Measurements from ENCODE around the gene EXPH5.

Gene EXPH5

DNA sequence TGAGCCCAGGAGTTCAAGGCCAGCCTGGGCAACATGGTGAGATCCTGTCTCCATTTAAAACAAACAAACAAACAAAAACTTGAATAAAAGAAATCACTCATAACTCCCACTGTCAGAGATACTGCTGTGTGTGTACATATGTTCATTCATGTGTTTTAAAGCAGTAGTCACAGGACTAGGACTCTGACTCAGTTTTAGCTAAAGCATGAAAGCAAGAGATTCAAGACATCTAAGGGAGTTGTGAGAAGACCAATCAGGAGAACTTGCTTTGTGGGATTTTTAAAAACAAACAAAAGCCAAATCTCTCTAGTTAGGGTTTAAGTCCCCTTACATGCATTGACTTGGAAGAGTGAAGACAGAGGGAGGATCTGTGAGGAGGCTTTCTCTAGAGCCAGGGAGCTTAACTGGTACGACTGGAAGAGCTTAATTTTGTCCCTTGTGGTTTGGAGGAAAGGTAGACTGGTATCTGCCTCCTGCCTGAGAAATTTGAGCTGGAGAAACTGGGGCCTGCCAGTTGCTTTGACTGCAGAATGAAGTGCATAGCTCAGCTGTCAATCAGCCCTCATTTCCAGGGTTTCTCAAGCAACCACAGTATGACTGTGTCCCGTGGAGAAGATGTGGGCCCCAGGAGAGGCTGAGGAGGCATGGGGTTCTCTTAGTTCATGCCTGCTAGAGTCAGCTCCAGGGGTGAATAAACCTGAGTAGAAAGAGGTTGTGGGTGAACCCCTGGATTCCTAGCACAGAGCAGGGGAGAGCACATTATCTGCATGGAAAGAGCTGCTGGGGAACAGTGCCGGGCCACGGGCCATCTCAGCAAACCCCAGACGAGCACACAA lies 30.6 kb downstream of the EXPH5 start:
- DNase-seq (ENCODE audit: low read depth) = no peak

DNA sequence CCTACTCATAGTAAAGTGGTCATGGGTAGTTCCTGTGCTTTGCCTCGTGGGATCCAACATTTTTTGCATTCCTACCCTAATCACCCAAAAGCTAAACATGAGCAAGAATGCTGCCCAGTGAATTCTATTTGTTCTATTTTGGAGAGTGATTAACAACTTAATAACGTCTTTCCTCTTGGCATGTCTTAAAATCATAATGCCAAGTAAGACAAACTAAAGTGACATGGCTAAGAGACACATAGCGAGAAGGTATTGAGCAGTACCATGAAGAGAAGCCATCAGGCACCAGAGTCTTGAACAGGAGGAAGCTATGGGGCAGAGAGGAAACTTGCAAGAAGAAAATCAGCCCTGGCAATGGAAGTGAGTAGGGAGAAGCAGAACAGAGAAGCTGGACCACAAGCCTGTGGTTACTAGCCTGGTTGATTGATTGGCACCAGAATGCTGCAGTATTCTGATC lies 32.0 kb downstream of the EXPH5 start:
- DNase-seq (ENCODE audit: low read depth) = no peak

DNA sequence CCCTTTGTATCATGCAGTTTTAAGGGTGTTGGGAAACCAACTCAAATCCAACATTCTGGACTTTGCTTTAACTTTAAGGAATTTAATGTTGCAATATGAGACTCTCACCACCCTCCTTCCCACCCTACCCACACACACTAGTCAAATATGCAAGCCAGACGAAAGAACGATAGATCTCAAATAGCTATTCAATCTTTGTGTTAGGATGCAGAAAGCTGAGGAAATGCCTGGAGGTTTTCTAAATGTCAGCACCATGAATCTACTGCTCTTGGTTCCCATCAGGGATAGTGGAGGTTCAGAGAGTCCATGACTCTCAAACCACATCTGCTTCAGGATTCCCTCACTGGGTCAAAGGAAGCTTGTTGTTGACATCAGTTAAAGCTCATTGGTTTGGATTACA lies 33.7 kb downstream of the EXPH5 start:
- DNase-seq (ENCODE audit: low read depth) = no peak

DNA sequence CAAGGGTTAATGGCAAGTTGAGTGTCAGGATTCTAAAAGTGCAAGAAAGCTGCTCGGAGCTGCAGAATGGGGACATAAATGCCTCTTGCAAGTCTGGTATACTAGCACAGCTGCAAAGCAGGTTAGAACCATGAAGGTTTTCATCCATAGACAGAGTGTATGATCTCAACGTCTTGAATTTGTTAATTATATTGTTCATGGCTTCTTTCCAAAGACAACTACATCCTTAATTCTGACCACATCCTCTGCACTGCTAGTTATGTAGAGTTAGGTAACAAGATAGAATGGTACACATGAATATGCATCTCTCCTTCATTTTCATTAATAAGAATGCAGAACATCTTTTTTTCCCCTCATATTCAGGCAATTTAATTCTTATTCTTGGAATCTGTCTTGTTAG lies 34.2 kb downstream of the EXPH5 start:
- DNase-seq (ENCODE audit: low read depth) = no peak

DNA sequence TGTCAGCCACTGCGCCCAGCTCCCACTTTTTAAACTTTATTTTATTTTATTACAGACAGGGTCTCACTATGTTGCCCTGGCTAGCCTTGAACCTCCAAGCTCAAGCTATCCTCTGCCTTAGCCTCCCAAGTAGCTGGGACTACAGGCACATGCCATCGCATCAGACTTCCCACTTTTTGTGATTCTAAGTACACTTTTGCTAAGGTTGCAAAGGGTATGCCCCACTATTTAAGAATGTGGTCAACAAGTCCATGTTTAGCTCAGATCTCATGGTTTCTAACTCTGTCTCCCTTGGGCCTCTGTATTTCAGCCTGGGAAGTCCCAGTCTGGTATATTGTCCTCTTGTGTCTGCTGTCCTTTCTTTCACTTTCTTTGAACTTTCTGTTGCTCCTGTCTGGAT lies 35.3 kb downstream of the EXPH5 start:
- DNase-seq (ENCODE audit: low read depth) = no peak

DNA sequence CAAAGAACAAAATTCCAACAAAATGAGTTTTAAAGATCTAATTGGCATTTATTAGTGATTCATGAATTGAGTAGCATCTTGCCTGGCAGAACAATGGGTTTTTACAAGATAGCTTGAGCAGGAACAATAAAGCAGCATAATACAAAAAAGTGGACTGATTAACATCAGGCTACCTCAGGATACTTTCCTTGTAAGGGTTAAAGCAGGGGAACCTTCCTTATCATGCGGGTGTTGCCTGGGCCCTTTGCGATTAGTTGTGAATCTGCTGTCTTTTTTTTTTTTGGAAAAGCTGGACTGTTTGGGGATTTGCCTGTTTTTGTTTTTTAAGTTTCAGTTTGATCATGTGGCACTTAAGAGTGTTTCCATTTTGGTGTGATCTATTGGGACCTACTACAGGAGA lies 37.5 kb downstream of the EXPH5 start:
- no peak for DNase-seq (ENCODE audit: low read depth)

DNA sequence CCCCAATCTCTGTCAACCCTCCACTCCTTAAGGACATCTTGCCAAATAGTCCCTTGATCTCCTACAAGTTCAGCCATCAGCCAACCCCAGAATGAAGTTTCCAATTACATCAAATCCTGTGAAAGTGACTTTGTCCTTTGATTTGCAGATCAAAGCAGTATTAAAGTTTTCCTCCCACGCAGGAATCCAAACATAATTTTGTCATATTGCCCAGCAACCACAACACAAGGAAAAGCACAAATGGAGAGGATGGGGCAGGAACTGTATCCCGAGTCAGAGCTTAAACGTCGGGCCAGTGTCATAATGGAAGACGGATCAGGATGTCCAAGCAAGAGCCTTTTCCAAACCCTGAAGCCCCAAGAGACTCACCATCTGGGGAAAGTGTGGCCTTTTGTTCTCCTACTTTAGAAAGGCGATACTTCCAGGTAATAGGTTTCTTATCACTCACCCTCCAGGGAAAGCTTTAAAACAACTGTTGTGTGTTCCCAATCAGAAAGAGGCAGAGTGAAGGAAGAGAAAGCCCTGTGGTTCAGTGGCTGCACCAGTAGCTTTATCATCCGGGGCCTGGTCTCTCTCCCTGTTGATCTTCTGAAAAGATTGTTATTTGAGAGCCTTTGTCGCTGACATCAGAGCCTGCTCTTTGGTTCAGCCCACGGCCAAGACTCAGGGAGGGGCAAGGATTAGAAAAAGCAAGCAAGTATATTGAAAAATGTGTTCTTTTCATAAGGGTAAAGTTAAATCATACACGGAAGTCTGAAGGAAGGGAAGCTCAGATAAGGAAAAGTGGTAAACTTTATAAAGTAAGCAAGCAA lies 41.7 kb downstream of the EXPH5 start:
- no peak for DNase-seq (ENCODE audit: low read depth)

DNA sequence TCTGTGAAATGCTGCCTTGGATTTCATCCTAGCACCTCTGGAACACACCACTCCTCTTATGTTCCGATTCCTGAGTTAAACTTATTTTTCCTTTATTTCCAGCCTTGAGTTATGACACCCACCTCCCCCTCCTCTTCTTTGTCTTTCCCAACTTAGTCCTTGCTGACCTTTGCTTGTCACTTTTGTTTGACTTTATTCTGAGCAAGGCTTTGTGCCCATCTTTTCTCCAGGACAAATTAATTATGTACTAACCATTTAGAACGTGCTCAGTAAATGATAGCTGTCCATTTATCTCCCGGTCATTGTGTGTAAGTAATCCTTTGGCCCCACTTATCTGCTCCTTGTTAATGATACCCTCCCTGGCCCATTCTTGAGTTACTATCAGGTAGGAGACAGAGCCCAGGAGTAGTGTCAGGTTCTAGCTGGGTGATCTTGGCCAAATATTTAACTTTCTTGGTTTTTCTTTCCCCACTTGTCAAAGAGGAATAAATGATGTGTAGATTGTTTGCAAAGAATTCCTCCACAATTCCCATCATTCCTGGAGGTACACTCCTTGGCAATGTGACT lies 44.2 kb downstream of the EXPH5 start:
- DNase-seq (ENCODE audit: low read depth) = no peak

DNA sequence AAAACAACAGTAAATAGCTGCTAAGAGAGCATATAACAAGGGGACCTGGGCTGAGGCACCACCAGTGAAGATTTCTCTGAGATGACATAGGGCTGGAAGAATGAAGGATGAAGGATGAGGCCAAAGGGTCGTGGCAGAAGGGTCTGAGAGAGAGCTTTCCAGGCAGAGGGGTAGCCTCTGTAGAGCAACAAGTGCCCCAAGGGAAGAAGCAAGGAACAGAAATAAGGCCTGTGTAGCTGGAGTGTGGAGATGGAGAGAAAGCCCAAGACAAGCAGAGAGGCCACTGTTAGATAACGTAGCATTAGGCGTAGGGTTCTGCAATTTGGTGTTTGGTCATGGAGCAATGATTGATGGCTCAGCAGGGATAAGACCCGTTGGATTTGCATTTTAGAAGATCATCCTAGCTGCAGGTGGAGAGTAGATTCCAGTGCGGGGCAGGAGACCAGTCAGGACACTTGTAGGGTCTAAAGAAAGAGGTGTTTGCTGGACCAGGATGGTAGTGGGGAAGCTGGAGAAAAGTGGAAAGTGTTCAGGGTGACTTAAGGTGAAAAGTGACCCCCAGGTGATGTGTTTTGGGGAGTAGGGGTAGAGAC lies 47.6 kb downstream of the EXPH5 start:
- DNase-seq (ENCODE audit: low read depth) = no peak

DNA sequence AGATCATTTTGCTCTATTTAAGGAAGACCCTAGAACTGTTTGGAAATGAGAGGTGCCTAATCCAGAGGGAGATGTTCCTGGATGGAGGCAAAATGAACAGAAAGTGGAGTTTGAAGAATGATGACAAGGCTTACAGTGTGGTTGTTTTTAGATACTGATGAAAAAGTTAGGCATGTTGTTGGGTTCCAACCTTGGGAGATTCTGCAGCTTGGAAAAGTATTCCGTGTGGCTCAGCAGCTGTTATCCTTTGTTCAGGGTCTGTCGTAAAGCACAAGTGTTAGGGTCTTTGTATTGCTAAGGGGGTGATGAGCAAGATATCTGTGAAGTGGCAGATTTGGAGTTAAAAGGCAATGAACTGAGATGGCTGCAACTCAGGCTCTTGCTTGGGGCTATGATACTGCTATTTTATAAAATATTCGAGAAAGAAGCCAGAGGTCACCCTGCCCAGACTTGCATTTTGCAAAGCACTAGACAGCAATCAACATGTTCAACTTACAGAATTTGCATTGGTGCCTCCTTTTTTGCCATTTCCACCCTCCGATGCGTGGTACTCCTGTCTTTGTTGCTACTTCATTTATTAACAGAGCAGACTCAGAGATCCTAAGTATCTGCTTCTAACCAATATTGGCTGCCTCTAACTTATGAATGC lies 50.1 kb downstream of the EXPH5 start:
- DNase-seq (ENCODE audit: low read depth) = no peak

DNA sequence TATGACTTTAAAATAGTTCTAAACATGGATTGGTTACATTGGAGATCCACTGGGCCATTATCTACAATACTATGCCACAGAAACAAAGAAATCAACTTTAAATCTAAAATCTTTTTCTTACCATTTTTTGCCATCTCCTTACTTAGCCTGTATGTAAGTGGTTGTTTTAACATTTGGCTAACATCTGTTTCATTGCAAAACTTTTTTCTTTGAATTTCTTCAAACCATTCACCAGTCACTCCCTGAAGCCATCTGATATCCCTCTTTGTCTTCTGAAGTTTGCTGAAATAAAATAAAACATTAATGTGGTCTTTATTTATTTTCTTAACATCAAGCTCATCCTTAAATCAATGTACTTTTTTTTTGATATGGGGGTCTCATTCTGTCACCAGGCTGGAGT lies 52.0 kb downstream of the EXPH5 start:
- no peak for DNase-seq (ENCODE audit: low read depth)

DNA sequence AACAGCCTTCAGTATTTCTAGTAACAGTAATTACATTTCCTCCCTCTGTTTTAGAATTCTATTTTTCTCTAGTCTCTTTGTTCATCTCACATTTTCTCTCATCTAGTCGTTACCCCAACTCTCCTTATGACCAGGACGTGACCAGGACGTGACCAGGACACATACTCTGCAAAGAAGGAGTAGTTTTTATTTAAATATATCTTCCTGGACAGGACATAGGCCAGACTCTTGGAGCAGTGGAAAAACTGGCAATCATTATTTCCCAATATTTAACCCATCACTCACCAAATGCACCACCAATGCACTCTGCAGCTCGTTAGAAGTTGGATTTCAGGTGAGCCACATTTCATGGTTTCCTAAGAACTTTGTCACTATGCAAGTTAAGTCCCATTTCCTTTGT lies 55.1 kb downstream of the EXPH5 start:
- DNase-seq (ENCODE audit: low read depth) = no peak

DNA sequence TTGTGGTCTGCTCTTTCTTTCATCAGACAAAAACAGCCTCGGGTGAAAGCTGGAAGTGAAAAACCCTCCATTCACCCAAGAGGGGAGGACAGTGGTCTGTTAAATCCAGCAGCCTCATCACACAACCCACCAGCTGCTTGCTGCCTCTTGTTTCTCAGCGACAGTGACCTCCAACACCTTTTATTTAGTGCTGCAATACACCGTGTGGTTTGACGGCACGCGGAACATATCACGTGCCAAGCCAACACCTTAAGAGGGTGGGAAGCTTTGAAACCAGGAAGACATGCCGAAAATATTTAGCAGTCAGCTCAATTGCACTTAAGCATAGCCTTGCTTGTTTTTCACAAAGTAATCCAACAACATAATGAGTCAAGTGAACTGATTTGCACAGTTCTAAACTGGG lies 55.5 kb downstream of the EXPH5 start:
- no peak for DNase-seq (ENCODE audit: low read depth)

DNA sequence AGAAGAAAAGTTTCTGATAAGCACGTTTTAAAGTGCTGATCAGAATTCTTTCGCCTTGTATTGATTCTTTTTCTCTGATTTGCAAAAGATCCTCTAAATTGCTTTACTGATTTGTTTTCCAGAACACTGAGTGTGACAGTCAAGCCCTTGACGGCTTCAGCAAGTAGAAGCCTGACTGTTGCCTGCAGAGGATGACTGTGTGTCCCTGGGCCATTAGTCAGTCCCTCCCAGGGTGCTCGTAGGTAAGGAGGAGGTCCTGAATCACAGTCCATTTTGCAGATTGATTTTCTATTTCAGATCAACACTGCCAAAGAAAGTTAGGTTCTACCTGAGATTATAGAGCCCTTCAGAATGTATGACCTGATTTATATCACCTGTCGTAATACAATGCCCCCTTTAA lies 56.8 kb downstream of the EXPH5 start:
- DNase-seq (ENCODE audit: low read depth) = no peak

DNA sequence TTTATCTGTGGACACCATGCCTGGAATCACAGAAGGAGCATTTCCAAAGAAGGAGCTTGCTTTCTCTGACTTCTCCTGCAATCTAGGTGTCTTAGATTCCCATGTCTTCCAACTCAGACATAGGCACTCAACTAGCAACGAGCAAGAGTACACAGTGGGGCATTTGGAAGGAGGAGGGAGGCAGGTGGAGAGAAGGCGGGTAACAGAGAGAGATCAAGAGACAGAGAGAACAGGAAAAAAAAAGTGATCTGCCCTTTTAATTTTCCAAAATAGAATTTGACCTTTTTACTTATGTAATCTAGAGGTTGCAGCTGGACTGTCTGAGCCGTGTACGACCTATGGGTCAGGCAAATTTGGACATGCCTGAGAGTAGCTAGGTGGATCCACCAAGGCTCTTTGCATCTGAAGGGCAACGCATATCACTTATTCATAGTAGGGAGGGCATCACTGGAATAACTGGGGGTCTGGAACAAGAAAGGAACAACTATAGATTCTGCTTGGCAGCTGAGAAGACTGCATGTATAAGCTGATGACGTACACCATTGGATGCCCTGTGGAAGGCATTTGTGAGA lies 58.1 kb downstream of the EXPH5 start:
- no peak for DNase-seq (ENCODE audit: low read depth)

DNA sequence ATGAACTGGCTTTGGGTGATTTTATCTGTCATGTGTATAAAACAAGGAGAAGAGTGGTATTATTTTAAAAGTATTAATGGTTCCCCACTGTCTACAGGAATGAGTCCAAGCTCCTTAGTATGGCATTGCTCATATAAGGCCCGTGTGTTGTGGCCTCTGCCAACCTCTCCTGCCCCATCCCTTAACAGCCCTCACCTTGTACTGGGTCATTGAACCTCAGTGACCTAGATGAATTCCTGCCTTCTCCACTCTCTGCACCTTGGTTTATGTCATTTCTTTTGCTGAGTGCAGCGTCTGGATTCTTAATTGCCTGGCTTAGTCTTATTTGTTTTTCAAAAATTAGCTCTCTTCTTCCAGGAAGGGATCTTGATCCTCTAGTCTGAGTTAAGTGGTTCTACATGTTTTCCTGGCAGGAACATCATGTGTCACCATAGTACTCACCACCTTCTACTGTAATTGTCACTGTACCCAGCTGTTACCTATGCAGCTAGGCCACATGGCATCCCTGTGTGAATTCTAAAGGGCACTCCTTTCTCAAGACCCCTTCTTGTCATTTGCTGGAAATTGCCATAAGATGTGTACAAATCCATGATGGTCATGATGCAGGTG lies 59.2 kb downstream of the EXPH5 start:
- no peak for DNase-seq (ENCODE audit: low read depth)

DNA sequence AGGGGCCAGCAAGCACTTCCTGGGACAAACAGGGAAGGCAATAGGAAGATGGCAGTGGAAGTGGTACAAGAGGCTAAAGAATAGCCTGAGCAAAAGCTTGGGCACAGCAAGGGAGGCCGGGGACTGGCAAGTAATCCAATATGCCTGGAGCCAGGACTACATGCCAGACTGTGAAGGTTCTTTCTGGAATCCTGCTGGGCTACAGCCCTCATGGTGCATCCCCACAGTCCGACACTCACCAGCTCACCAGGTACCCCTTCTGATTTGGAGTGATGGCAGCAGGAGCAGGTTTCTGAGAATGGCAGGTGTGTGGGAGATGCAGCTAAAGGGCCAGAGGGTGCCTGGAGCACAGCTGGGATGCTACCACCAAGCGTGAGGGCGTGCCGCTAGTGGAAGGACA lies 63.1 kb downstream of the EXPH5 start:
- DNase-seq (ENCODE audit: low read depth) = no peak

DNA sequence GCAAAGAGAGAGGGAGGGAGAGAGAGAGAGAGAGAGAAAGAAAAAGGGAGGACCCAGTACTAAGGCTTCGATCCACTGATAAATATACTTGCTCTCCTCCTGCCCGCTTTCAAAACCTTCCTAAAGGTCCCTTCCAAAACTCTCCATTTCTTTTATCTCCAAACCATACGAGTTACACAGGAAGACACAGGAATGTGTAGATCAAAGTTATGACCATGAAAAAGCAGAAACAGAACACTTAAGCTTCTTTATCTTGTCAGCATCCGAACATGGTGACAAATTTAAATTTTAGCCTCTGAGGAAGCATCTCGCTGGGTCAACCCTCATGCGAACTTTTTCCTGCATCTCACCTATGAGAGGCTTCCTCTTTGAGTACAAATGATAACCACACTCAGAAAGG lies 66.2 kb downstream of the EXPH5 start:
- DNase-seq (ENCODE audit: low read depth) = no peak

DNA sequence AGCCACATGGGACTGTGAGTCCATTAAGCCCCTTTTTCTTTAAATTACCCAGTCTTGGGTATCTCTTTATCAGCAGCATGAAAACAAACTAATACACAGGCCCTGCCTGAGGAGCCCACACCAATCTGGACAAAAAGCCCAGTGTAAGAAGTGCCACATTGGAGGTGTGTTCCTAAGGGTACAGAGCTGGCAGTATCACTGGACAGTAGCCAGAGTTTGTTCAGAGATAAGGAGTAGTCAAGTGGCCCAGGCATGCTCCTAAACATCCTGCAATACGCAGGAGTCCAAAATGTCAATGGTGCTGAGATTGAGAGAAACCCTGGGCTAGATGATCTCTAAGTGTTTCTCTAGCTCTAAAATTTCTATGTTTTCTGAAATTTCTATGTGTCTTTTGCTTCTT lies 68.4 kb downstream of the EXPH5 start:
- no peak for DNase-seq (ENCODE audit: low read depth)

DNA sequence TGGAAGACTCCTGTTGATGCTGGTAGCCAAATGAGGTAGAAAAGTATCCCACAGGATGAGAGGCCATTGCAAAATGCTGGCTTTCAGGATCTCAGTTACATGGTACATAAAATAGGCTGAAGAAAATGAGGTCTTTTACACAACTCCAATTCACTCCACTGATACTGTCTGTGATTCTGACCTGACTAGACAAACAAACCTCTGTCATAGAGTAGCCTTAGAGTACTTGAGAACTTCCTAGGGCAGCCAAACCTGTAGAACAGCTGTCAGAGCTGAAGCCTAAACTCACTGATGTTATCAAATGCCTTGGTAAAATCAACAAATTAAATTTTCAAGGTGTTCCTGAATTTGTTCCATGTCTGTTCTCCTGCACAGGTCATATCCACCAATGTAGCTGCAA lies 69.1 kb downstream of the EXPH5 start:
- no peak for DNase-seq (ENCODE audit: low read depth)

DNA sequence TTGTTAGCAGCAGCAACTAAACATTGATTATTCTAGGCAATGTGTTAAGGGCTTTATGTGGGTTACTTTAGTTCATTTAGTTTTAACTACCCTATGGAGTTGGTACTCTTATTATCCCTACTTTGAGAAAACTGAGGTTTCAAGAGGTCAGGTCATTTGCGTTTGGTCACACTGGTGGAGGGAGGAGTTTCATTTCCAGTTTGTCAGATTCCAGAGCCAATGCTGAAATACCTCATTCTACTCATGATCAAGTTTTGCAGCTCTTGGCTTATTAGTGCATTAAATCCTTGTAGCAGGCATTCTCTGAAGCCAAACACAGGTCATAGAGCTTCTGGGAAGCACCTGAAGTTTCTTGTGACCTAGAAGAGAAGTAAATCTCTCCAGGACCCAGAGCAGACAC lies 71.2 kb downstream of the EXPH5 start:
- DNase-seq (ENCODE audit: low read depth) = no peak

Measured in stimulated activated CD8-positive, alpha-beta memory T cell treated with anti-CD3 and anti-CD28 coated beads, Interleukin-4, amount 100 ng/mL, for 24 hours (primary cell).